AG10803 (cell line): ENCODE results near the gene KRT4.

ENCODE experiments used
- DNase-seq: peaks from one replicate; pipeline ENCODE4 v3.0.0; 2010; ENCODE audit warnings: low read depth
- H3K4me3 ChIP-seq: 2 replicates; pipeline ENCODE4 v1.5.1; 2011; ENCODE audit warnings: mild to moderate bottlenecking, low read length, control low read depth
- CTCF ChIP-seq: conservative IDR thresholded peaks from 2 replicates; pipeline ENCODE4 v1.5.1; 2011; ENCODE audit warnings: mild to moderate bottlenecking, low read length, control low read depth, inconsistent platforms

KRT4 gene

GRCh38 chr12:52811191-52812072, 2.5 kb downstream of the KRT4 start:
- DNase-seq, result no peak
- no peak overlapping the region for H3K4me3 ChIP-seq
- no peak for TF ChIP-seq CTCF

GRCh38 chr12:52810554-52810953, 3.4 kb downstream of the KRT4 start:
- no peak for TF ChIP-seq CTCF

GRCh38 chr12:52809166-52809565, 4.8 kb downstream of the KRT4 start:
- TF ChIP-seq CTCF, result no peak
- DNase-seq, result no peak
- no peak overlapping the region for H3K4me3 ChIP-seq

More at GRCh38 chr12:52810554-52810953, 3.4 kb downstream of the KRT4 start:
- DNase-seq, result no peak
- H3K4me3 ChIP-seq, result no peak overlapping the region

- no peak for DNase-seq
- TF ChIP-seq CTCF, result no peak
- H3K4me3 ChIP-seq, result no peak overlapping the region
These were observed 5.2 kb downstream of the KRT4 start for GRCh38 chr12:52808573-52809160.

- no peak for DNase-seq
- H3K4me3 ChIP-seq, result no peak overlapping the region
- TF ChIP-seq CTCF, result no peak
These were observed 6.1 kb downstream of the KRT4 start for GRCh38 chr12:52807544-52808470.

GRCh38 chr12:52806821-52807543, 6.9 kb downstream of the KRT4 start:
- no peak for DNase-seq
- H3K4me3 ChIP-seq, result no peak overlapping the region
- no peak for TF ChIP-seq CTCF
